Nephron (organoid): ENCODE results near the gene UBR7.

ENCODE experiments used
- H3K27ac Mint-ChIP-seq, 3 experiments: 2 replicates each; pipeline ENCODE4 v1.8.0; 2020; ENCODE audit warnings: mixed read lengths in 3 of 3, mild to moderate bottlenecking in 2 of 3, moderate library complexity in 1 of 3
- H3K27me3 Mint-ChIP-seq: 2 replicates; pipeline ENCODE4 v1.8.0; 2021; ENCODE audit warnings: low read depth, mild to moderate bottlenecking, moderate library complexity, mixed read lengths
- H3K36me3 Mint-ChIP-seq: 2 replicates; pipeline ENCODE4 v1.8.0; 2020; ENCODE audit warnings: low read depth, mixed read lengths
- H3K4me1 Mint-ChIP-seq: 2 replicates; pipeline ENCODE4 v1.8.0; 2020; ENCODE audit warnings: mixed read lengths
- H3K4me3 Mint-ChIP-seq, 3 experiments: 2 replicates each; pipeline ENCODE4 v1.8.0; 2020; ENCODE audit warnings: mild to moderate bottlenecking in 3 of 3, mixed read lengths in 3 of 3, moderate library complexity in 2 of 3
- H3K9me3 Mint-ChIP-seq: 2 replicates; pipeline ENCODE4 v1.8.0; 2020; ENCODE audit warnings: mixed read lengths
- TF ChIP-seq, protein P1 (sequence below), 3 experiments: fragments of 200-600 bp; sonication (generic); IDR thresholded peaks; one replicate each; pipeline ENCODE4 v1.5.0; 2021; ENCODE audit warnings: antibody characterized with exemption in 3 of 3; ENCODE audit not compliant: unreplicated experiment in 3 of 3

The UBR7 gene

DNA sequence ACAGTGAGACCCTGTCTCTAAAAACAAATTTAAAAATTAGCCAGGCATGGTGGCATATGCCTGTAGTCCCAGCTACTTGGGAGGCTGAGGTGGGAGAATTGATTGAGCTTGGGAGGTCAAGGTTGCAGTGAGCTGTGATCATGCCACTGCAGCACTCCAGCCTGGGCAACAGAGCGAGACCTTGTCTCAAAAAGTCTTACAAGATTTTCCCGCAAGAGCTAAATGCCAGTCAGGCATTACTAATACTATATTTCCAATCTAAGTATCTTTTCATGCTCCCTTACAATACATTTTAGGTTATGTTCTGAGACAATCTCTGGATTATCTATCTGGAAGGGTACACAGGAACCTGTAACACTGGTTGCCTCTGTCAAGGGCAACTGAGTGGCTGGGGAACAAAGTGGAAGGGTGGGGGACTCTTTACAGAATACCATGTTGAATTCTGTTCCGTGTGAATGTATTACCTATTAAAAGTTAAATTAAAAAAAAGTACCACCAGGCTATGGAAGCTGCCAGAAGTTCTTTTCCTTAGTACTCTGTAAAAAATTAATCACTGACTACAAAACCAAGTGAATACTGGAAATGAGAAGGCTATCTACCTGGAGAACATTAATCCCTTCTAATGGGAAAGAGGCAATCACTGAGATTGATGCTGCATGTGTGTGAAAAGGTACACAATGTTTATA, 69.1 kb downstream of the UBR7 start:
- no peaks in the 10 kb centered on the region for H3K9me3 Mint-ChIP-seq
- no peaks in the 10 kb centered on the region for H3K4me1 Mint-ChIP-seq
- H3K36me3 Mint-ChIP-seq, result peaks cover 42% of the 10 kb centered on the region
- H3K4me3 Mint-ChIP-seq, result no peak overlapping the region
- H3K27ac Mint-ChIP-seq, result peak overlapping the region; percentile 90 to 93 (median 92)
- no peaks in the 10 kb centered on the region for H3K27me3 Mint-ChIP-seq
- TF ChIP-seq, protein P1, sequence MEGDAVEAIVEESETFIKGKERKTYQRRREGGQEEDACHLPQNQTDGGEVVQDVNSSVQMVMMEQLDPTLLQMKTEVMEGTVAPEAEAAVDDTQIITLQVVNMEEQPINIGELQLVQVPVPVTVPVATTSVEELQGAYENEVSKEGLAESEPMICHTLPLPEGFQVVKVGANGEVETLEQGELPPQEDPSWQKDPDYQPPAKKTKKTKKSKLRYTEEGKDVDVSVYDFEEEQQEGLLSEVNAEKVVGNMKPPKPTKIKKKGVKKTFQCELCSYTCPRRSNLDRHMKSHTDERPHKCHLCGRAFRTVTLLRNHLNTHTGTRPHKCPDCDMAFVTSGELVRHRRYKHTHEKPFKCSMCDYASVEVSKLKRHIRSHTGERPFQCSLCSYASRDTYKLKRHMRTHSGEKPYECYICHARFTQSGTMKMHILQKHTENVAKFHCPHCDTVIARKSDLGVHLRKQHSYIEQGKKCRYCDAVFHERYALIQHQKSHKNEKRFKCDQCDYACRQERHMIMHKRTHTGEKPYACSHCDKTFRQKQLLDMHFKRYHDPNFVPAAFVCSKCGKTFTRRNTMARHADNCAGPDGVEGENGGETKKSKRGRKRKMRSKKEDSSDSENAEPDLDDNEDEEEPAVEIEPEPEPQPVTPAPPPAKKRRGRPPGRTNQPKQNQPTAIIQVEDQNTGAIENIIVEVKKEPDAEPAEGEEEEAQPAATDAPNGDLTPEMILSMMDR (IDR thresholded peaks at IDR 0.05; ENCODE audit: unreplicated experiment in 3 of 3), result no peak
